Tibial nerve (tissue), 4 donors: ENCODE measurements around the gene RAN. TPM values are rescaled to one million over a fixed set of nuclear protein-coding genes. Genes with fewer than 3 reads are reported as not detected.

ENCODE experiments used
- DNase-seq, 2 donors: peaks; one replicate each; pipeline ENCODE4 v3.0.0-alpha.2; 2019; ENCODE audit warnings: low spot score in 2 of 2
- H3K27ac ChIP-seq, 4 donors: fragments of 200-600 bp; sonication (generic) in 3 of 4; one replicate each; pipeline ENCODE4 v1.5.1; 2017 to 2019; ENCODE audit warnings: mild to moderate bottlenecking in 1 of 4
- H3K27me3 ChIP-seq, 2 donors: fragments of 200-600 bp; sonication (generic) in 1 of 2; one replicate each; pipeline versions ENCODE4 v1.5.1 to v1.6.0; 2017 to 2019
- H3K36me3 ChIP-seq, 3 donors: fragments of 200-600 bp; sonication (generic); one replicate each; pipeline ENCODE4 v1.5.1; 2018 to 2019
- H3K4me1 ChIP-seq, 4 donors: fragments of 200-600 bp; sonication (generic) in 3 of 4; one replicate each; pipeline ENCODE4 v1.5.1; 2017 to 2019
- H3K4me3 ChIP-seq, 4 donors: fragments of 200-600 bp; sonication (generic) in 3 of 4; one replicate each; pipeline ENCODE4 v1.5.1; 2017 to 2019; ENCODE audit warnings: mild to moderate bottlenecking in 1 of 4, moderate library complexity in 1 of 4
- H3K9me3 ChIP-seq, 4 donors: fragments of 200-600 bp; sonication (generic) in 3 of 4; one replicate each; pipeline ENCODE4 v1.5.1; 2017 to 2019
- CTCF ChIP-seq, 5 experiments: fragments of 200-600 bp in 3 of 5; fragments of 450-650 bp in 2 of 5; sonication (generic) in 3 of 5; IDR thresholded peaks; one replicate each; pipeline ENCODE4 v1.5.1; 2016 to 2019; ENCODE audit warnings: antibody characterized with exemption in 5 of 5, mild to moderate bottlenecking in 3 of 5, moderate library complexity in 2 of 5
- EP300 ChIP-seq, 2 donors: sonication (generic); formaldehyde crosslinking; IDR thresholded peaks; one replicate each; pipeline ENCODE4 v1.6.1; 2017; ENCODE audit warnings: antibody characterized with exemption in 2 of 2, mild to moderate bottlenecking in 1 of 2
- POLR2A ChIP-seq, 2 donors: fragments of 450-650 bp; IDR thresholded peaks; one replicate each; pipeline ENCODE4 v1.6.1; 2017; ENCODE audit warnings: antibody characterized with exemption in 2 of 2, mild to moderate bottlenecking in 2 of 2, moderate library complexity in 2 of 2
- WGBS, 2 donors: methylation state at CpG; one replicate each; pipeline ENCODE4 v1.1.5; 2018; 5-methylcytosine and 5-hydroxymethylcytosine counted together
- total RNA-seq, 4 donors: library from RNA; depleted of rRNA; stranded (reverse); fragments of >200 nt; gene quantifications; one replicate each; pipeline ENCODE4 v1.1.0, GENCODE V29; 2016

RAN gene
- total RNA-seq, 4 donors from 2014 or later: 105 to 155 (median 124) TPM

DNA sequence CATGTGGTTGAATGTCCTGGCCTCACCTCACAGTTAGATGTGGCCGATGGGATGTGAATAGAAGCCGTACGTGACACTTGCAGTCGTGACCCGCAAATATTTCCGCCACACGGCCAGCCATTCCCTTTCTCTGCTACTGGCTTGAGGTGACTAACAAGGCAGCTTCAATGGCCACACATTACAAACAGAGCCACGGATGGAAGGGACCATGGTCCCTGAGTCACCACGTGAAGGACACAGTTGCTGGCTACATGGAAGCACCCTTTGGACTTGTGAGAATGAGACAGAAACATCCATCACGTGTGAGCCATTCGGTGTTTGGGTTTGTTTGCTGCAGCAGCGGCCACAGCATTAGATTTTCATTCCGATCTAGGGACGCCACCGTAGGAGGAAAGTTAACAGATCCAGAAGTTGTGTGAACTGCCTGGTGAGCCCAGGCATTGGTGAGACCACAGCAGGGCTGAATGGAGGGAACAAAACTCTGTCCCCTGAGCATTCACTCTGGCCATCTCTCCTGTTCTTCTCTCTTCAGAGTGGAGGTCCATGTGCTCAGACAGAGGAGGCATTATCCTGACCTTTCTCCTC, 48.3 kb downstream of the RAN start:
- peaks cover 0 to 3% of the 10 kb centered on the region in 2 donors for H3K27me3 ChIP-seq
- H3K36me3 ChIP-seq: no peaks in the 10 kb centered on the region
- H3K4me1 ChIP-seq: peaks cover 0 to 49% (median 4%) of the 10 kb centered on the region in 4 donors
- peak overlapping the region in 3 of 4 donors; percentile 48 to 86 (median 53) for H3K27ac ChIP-seq
- TF ChIP-seq POLR2A (IDR thresholded peaks at IDR 0.05): no peak
- TF ChIP-seq CTCF (IDR thresholded peaks at IDR 0.05): no peak
- TF ChIP-seq EP300 (IDR thresholded peaks at IDR 0.05): no peak
- DNase-seq: no peak
- WGBS, 2 donors: 78 to 81% methylated on average over 15 of the region's 15 CpGs
- H3K9me3 ChIP-seq: peaks cover 0 to 8% (median 0%) of the 10 kb centered on the region in 4 donors
- H3K4me3 ChIP-seq: no peak overlapping the region

- H3K9me3 ChIP-seq: peaks cover 0 to 8% (median 0%) of the 10 kb centered on the region in 4 donors
- peaks cover 0 to 54% (median 4%) of the 10 kb centered on the region in 4 donors for H3K4me1 ChIP-seq
- H3K36me3 ChIP-seq: no peaks in the 10 kb centered on the region
- H3K4me3 ChIP-seq: no peak overlapping the region
- TF ChIP-seq CTCF (IDR thresholded peaks at IDR 0.05) (no peak), POLR2A (IDR thresholded peaks at IDR 0.05) (no peak), EP300 (IDR thresholded peaks at IDR 0.05) (peak; percentile 33 to 95)
- peaks cover 0 to 1% of the 10 kb centered on the region in 2 donors for H3K27me3 ChIP-seq
- DNase-seq: peak; percentile 77 to 89
- peak overlapping the region; percentile 4 to 86 (median 56) for H3K27ac ChIP-seq
- WGBS, 2 donors: 53 to 70% methylated on average over 8 of the region's 8 CpGs
These were observed 49.0 kb downstream of the RAN start for GRCh38 chr12:130920723-130921381.

GRCh38 chr12:130922511-130922953, 50.7 kb downstream of the RAN start:
- no peaks in the 10 kb centered on the region for H3K27me3 ChIP-seq
- H3K27ac ChIP-seq: peak overlapping the region in 3 of 4 donors; percentile 4 to 86 (median 81)
- peaks cover 0 to 8% (median 0%) of the 10 kb centered on the region in 4 donors for H3K9me3 ChIP-seq
- H3K4me1 ChIP-seq: peaks cover 0 to 48% (median 0%) of the 10 kb centered on the region in 4 donors
- WGBS, 2 donors: 30 to 50% methylated on average over 4 of the region's 4 CpGs
- peak in 1 of 2 donors; percentile 9 for DNase-seq
- TF ChIP-seq POLR2A (IDR thresholded peaks at IDR 0.05): no peak
- no peak for TF ChIP-seq CTCF (IDR thresholded peaks at IDR 0.05)
- peak in 1 of 2 donors; percentile 71 for TF ChIP-seq EP300 (IDR thresholded peaks at IDR 0.05)
- no peak overlapping the region for H3K4me3 ChIP-seq
- H3K36me3 ChIP-seq: no peaks in the 10 kb centered on the region

DNA sequence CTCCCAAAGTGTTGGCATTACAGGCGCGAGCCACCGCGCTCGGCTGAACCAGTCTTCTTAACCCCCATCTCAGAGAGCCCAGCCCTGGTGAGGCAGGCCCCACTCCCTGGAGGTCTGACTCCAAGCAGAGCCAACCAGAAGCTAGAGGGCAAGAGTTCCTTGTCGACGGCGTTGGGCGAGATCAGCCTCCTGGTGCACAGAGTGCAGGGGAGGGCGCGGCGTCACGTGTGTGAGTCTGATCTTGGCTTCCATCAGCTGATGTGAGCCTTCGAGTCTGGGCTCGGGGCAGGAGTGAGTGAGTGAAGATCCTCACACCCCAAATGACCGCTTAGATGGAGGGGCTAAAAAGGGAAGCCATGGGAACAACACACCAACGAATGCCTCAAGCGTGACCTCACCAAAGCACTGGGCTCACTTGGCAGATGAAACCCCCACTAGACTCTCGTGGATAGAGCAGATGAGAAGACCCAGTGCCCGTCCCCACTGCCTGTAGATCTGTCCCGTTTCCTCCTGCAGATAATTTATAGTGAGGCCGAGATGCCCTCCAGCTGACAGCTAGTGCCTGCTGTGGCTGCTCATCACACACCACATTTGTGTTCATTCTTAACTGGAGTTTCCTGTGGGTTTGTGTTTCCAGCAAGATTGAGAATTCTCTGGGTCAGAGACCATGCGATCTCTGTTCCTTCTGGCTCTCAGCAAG, 53.2 kb downstream of the RAN start:
- H3K27me3 ChIP-seq: peaks cover 0 to 9% of the 10 kb centered on the region in 2 donors
- H3K27ac ChIP-seq: peak overlapping the region; percentile 29 to 73 (median 42)
- TF ChIP-seq POLR2A (IDR thresholded peaks at IDR 0.05) (no peak), EP300 (IDR thresholded peaks at IDR 0.05) (no peak), CTCF (IDR thresholded peaks at IDR 0.05) (no peak)
- DNase-seq: no peak
- 79 to 82% methylated on average over 23 of the region's 23 CpGs for WGBS, 2 donors
- peaks cover 0 to 8% (median 0%) of the 10 kb centered on the region in 4 donors for H3K9me3 ChIP-seq
- H3K4me1 ChIP-seq: peaks cover 0 to 45% (median 0%) of the 10 kb centered on the region in 4 donors
- no peaks in the 10 kb centered on the region for H3K36me3 ChIP-seq
- no peak overlapping the region for H3K4me3 ChIP-seq
